Endothelial cell of umbilical vein (primary cell): ENCODE measurements around the gene R3HDM2. TPM values are rescaled to one million over a fixed set of nuclear protein-coding genes. Genes with fewer than 3 reads are reported as not detected.

Source experiments
- BruUV-seq: library from RNA; stranded (reverse); fragments of 400-500 nt; replicated peaks from 2 replicates; lab custom pipeline; 2021; lab: Mats Ljungman, UMichigan
- CTCF ChIA-PET: fragments of 300-600, 350-600 bp; sonication (Branson Sonifier 250); formaldehyde crosslinking; loops from one replicate; lab custom pipeline; 2021; ENCODE audit warnings: antibody characterized with exemption, inconsistent platforms; lab: Charles Lee
- POLR2A ChIA-PET: fragments of 300-600, 350-600 bp; sonication (Branson Sonifier 250); formaldehyde crosslinking; loops from one replicate; lab custom pipeline; 2021; ENCODE audit warnings: antibody characterized with exemption, inconsistent platforms; lab: Charles Lee
- DNase-seq: peaks from one replicate; pipeline ENCODE4 v3.0.0-alpha.2; 2011; ENCODE audit warnings: low read depth, low spot score
- FAIRE-seq: peaks from 2 replicates; lab custom pipeline; 2011; peaks lifted over from hg19 to GRCh38; lab: Jason Lieb, UNC
- H2AFZ ChIP-seq: 2 replicates; pipeline ENCODE4 v1.6.0; 2012; ENCODE audit warnings: low read depth, low read length, control low read depth, inconsistent platforms
- H3K27ac ChIP-seq: 2 replicates; pipeline ENCODE4 v1.5.1; 2011; ENCODE audit warnings: low read depth, mild to moderate bottlenecking, control low read depth, low read length, moderate library complexity; ENCODE audit not compliant: insufficient read depth
- H3K27me3 ChIP-seq, 2 experiments: 2 replicates each; pipeline versions ENCODE4 v1.6.0 to v1.6.1; 2011; ENCODE audit warnings: low read length in 2 of 2, mixed read lengths in 1 of 2; ENCODE audit not compliant: control insufficient read depth in 2 of 2, insufficient read depth in 2 of 2
- H3K36me3 ChIP-seq, 2 experiments: 2 replicates in 1 of 2; 3 replicates in 1 of 2; pipeline ENCODE4 v1.5.1; 2011; ENCODE audit warnings: low read length in 2 of 2, mild to moderate bottlenecking in 1 of 2, moderate library complexity in 1 of 2; ENCODE audit not compliant: control insufficient read depth in 2 of 2, insufficient read depth in 2 of 2; ENCODE audit errors: extremely low read depth in 1 of 2
- H3K4me1 ChIP-seq: 3 replicates; pipeline ENCODE4 v1.5.1; 2011; ENCODE audit warnings: mild to moderate bottlenecking, low read length; ENCODE audit not compliant: control insufficient read depth, insufficient read depth; ENCODE audit errors: extremely low read depth
- H3K4me2 ChIP-seq: 2 replicates; pipeline ENCODE4 v1.6.1; 2011; ENCODE audit warnings: low read length, control low read depth, mixed read lengths; ENCODE audit not compliant: insufficient read depth
- H3K4me3 ChIP-seq, 3 experiments: fragments of 200-600 bp in 1 of 3; sonication (generic), shearing (Covaris generic) in 1 of 3; replicated peaks in 1 of 3; 2 replicates each; pipeline ENCODE4 v1.5.1; 2011 to 2016; ENCODE audit warnings: control low read depth in 3 of 3, low read length in 3 of 3, mild to moderate bottlenecking in 2 of 3, inconsistent platforms in 1 of 3, low read depth in 1 of 3, moderate library complexity in 1 of 3; ENCODE audit not compliant: insufficient read depth in 1 of 3
- H3K79me2 ChIP-seq: 2 replicates; pipeline ENCODE4 v1.6.0; 2012; ENCODE audit warnings: low read length, inconsistent platforms; ENCODE audit not compliant: control insufficient read depth, insufficient read depth
- H3K9ac ChIP-seq: replicated peaks from 2 replicates; pipeline ENCODE3; 2011; ENCODE audit warnings: low read length, control low read depth; ENCODE audit not compliant: insufficient read depth; ENCODE audit errors: extremely low read depth
- H3K9me1 ChIP-seq: replicated peaks from 3 replicates; pipeline ENCODE4 v1.6.0; 2011; ENCODE audit warnings: mild to moderate bottlenecking, low read length; ENCODE audit not compliant: control insufficient read depth, insufficient read depth; ENCODE audit errors: extremely low read depth
- H3K9me3 ChIP-seq: replicated peaks from 2 replicates; pipeline ENCODE4 v1.5.1; 2012; ENCODE audit warnings: low read length, inconsistent platforms; ENCODE audit not compliant: control insufficient read depth, insufficient read depth
- H4K20me1 ChIP-seq: replicated peaks from 2 replicates; pipeline ENCODE3; 2011; ENCODE audit warnings: mild to moderate bottlenecking, low read length; ENCODE audit not compliant: control insufficient read depth, insufficient read depth; ENCODE audit errors: extremely low read depth
- EZH2 ChIP-seq: IDR thresholded peaks from 2 replicates; pipeline ENCODE4 v1.6.1; 2012; ENCODE audit warnings: borderline replicate concordance, low read depth, mild to moderate bottlenecking, moderate library complexity, low read length, inconsistent platforms; ENCODE audit not compliant: severe bottlenecking
- FOS ChIP-seq: IDR thresholded peaks from 2 replicates; pipeline ENCODE4 v1.6.1; 2011; ENCODE audit warnings: mild to moderate bottlenecking, low read length, moderate library complexity, borderline replicate concordance; ENCODE audit not compliant: insufficient read depth
- GATA2 ChIP-seq: IDR thresholded peaks from 2 replicates; pipeline ENCODE4 v1.7.0; 2011; ENCODE audit warnings: low read depth, mild to moderate bottlenecking, moderate library complexity, mixed read lengths, low read length; ENCODE audit not compliant: insufficient read length, insufficient read depth
- JUN ChIP-seq: IDR thresholded peaks from 2 replicates; pipeline ENCODE4 v1.6.1; 2011; ENCODE audit warnings: borderline replicate concordance, low read depth; ENCODE audit not compliant: insufficient read length, insufficient read depth
- MYC ChIP-seq: IDR thresholded peaks from one replicate; pipeline ENCODE4 v1.6.1; 2011; ENCODE audit warnings: mild to moderate bottlenecking, low read depth, low read length
- POLR2A ChIP-seq: IDR thresholded peaks from 2 replicates; pipeline ENCODE4 v1.6.1; 2012; ENCODE audit warnings: low read depth, mild to moderate bottlenecking, control low read depth, low read length
- POLR2AphosphoS5 ChIP-seq: IDR thresholded peaks from 2 replicates; pipeline ENCODE4 v1.6.1; 2012; ENCODE audit warnings: low read depth, mild to moderate bottlenecking, control low read depth, low read length, moderate library complexity; ENCODE audit not compliant: insufficient read depth
- dilution Hi-C: fragments of 300-500 bp; cut with MboI; formaldehyde crosslinking; loops from one replicate; pipeline ENCODE4 v1.15.0; 2019; ENCODE audit warnings: low sequenced_read_pairs; ENCODE audit not compliant: extremely low pct_ligation_motif_present
- intact Hi-C: fragments of 100-400 bp; cut with micrococcal nuclease; formaldehyde crosslinking; loops from one replicate; pipeline ENCODE4 v1.10.0; 2022
- polyA plus RNA-seq, 4 experiments: library from polyadenylated mRNA; depleted of rRNA in 3 of 4; stranded (reverse) in 3 of 4; unstranded in 1 of 4; fragments of >200 nt; gene quantifications; 2 replicates each; pipeline versions ENCODE4 v1.2.1 to v1.2.3, GENCODE V29; 2011 to 2012; ENCODE audit warnings: missing spikeins in 1 of 4
- total RNA-seq: library from RNA; stranded (reverse); gene quantifications from 2 replicates; pipeline ENCODE4 v1.2.3, GENCODE V29; 2021
- TF ChIP-seq, protein P1 (sequence below), 2 donors: IDR thresholded peaks; 1 replicate in 1 of 2; 2 replicates in 1 of 2; pipeline ENCODE4 v1.5.1; 2011; ENCODE audit warnings: low read length in 2 of 2, mild to moderate bottlenecking in 2 of 2, moderate library complexity in 2 of 2, control low read depth in 1 of 2, inconsistent platforms in 1 of 2, low read depth in 1 of 2; ENCODE audit not compliant: insufficient read depth in 1 of 2; ENCODE audit errors: extremely low read depth in 1 of 2

The R3HDM2 gene
- total and polyA plus RNA-seq, 2 donors (not counting 3 experiments of a cell fraction or from before 2014, with no cell fraction given), result 26.1 to 31.3 TPM

DNA sequence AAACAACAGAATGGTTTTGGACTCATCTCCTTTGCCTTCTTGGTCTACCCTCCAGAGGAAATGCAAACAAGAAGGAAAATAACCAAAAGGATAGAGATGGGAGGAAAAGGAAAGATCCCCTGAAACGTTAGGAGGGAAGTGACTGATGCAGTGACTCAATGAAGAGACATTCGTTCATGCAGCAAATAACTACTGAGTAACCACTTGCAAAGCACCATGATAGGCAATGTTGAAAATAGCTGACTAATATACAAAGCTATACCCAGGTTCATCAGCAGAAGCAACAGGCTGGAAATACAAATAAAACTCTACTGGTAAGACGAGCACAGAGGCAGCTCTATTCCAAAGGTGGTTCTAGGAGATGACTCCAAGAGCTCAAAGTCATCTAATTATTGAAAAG, 41.8 kb downstream of the R3HDM2 start:
- H3K4me3 ChIP-seq, result no peak overlapping the region
- no TSS peak for BruUV-seq
- no peaks in the 10 kb centered on the region for H4K20me1 ChIP-seq
- POLR2A ChIA-PET, result no interaction called here
- no peak overlapping the region for H3K9ac ChIP-seq
- H3K27me3 ChIP-seq, result no peaks in the 10 kb centered on the region
- intact Hi-C loops (loop anchor here (1.0 kb wide), 1 partner anchor 48 kb away; no protein-coding TSS in a partner anchor), dilution Hi-C loops (no loop called here)
- peak overlapping the region; percentile 52 for H3K27ac ChIP-seq
- no peaks in the 10 kb centered on the region for H3K79me2 ChIP-seq
- CTCF ChIA-PET, result interaction anchor here (0.7 to 2.3 kb wide), 10 partner anchors 9 to 146 kb away, joined by 3 to 11 read pairs (median 5); no protein-coding TSS in a partner anchor
- FAIRE-seq, result peak; percentile 92
- peak overlapping the region; percentile 45 for H3K4me2 ChIP-seq
- TF ChIP-seq GATA2 (no peak), POLR2A (no peak), JUN (peak; percentile 74), EZH2 (no peak), MYC (no peak), POLR2AphosphoS5 (peak; percentile 83), FOS (peak; percentile 94)
- TF ChIP-seq, protein P1, sequence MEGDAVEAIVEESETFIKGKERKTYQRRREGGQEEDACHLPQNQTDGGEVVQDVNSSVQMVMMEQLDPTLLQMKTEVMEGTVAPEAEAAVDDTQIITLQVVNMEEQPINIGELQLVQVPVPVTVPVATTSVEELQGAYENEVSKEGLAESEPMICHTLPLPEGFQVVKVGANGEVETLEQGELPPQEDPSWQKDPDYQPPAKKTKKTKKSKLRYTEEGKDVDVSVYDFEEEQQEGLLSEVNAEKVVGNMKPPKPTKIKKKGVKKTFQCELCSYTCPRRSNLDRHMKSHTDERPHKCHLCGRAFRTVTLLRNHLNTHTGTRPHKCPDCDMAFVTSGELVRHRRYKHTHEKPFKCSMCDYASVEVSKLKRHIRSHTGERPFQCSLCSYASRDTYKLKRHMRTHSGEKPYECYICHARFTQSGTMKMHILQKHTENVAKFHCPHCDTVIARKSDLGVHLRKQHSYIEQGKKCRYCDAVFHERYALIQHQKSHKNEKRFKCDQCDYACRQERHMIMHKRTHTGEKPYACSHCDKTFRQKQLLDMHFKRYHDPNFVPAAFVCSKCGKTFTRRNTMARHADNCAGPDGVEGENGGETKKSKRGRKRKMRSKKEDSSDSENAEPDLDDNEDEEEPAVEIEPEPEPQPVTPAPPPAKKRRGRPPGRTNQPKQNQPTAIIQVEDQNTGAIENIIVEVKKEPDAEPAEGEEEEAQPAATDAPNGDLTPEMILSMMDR (IDR thresholded peaks at IDR 0.05; ENCODE audit: extremely low read depth in 1 of 2, insufficient read depth in 1 of 2, low read depth in 1 of 2, low read length in 2 of 2), result no peak
- H3K4me1 ChIP-seq, result peaks cover 22% of the 10 kb centered on the region
- no peaks in the 10 kb centered on the region for H3K9me1 ChIP-seq
- H3K36me3 ChIP-seq, result no peaks in the 10 kb centered on the region
- no peaks in the 10 kb centered on the region for H3K9me3 ChIP-seq
- peak; percentile 72 for DNase-seq
- no peak overlapping the region for H2AFZ ChIP-seq
